GM18907 (cell line): ENCODE measurements around the gene TXNDC16.

Source experiments
- ATAC-seq: cut with Tn5 transposase; IDR thresholded peaks from one replicate; pipeline ENCODE4 v1.9.1; 2021; ENCODE audit warnings: mild to moderate bottlenecking, moderate library complexity; ENCODE audit not compliant: unreplicated experiment

The TXNDC16 gene

DNA sequence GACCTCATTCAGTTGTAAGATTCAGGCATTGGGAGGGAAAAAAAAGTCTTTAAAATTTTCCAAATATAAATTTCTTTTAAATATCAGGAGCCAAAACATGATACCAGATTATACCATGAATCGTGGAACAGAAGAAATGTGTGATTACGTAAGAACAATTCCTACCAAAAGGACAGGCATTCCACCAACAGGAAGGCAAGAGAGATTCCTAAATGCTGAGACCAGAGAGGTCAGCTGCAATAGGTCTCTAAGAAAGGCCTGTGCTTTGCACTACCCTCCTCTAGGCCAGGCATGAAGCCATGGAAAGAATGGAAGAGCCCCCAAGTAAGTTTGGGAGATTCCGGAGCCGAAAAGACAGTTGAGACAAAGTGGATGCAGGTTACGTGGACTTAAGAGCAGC lies 154.5 kb downstream of the TXNDC16 start:
- ATAC-seq, result no peak

DNA sequence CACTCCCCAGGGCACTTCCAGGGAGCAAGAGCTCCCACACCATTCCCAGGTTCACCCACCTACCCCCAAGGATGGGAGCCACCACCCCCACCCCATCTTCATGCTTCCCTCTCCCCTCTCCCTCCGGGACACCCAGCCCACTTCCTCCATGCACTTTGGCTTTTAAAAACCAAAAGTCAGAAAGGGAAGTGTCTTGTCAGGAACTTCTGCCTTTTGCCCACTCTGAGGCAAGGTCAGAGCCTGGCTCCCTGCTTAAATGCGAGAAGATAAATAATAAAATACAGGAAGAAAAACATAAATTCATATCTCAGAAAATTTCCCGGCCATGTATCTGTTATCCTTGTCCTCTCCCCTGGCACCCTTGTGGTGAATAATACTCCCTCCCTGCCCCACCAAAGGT lies 156.6 kb downstream of the TXNDC16 start:
- no peak for ATAC-seq

DNA sequence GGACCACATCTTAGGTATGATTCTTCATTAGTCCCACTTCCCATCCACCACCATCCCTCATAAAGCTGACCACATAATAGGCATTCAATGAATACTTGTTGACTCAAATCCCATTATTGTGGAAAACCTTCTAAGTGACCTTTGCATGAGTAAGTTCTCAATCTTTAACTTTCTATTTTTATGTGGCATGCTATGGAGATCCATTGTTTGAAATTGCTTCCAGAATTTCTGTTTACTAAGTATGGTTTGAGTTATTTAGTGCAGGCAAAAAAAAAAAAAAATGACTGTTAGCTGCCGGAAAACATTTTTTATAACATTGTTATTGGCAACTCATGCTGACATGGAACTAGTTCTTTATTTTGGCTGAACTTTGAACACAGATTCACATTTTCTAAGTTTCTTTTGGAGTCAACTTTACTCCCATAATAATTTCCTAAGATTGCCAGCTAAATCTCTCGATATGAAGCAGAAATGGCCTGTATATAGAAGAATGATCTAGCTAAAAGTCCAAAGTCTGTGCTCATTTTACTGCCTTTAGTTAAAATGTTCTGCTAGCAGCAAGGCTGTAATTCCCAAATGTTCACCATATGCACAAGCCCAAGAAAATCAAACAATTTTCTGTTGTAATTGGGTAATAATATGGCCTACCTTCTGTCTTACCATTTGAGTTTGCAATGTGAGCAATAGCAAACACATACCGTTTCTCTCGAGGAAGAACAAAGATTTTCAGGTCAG lies 160.3 kb downstream of the TXNDC16 start:
- no peak for ATAC-seq
